Caco-2 (cell line): ENCODE results near the gene SARS2. TPM values are rescaled to one million over a fixed set of nuclear protein-coding genes. Genes with fewer than 3 reads are reported as not detected.

Source experiments
- BruUV-seq: library from RNA; stranded (reverse); fragments of 400-500 nt; replicated peaks from 2 replicates; lab custom pipeline; 2021; lab: Mats Ljungman, UMichigan
- CTCF ChIA-PET: fragments of 300-600 bp; sonication (Branson Sonifier 250); formaldehyde crosslinking; loops from one replicate; lab custom pipeline; 2022; ENCODE audit warnings: antibody characterized with exemption; lab: Charles Lee
- POLR2A ChIA-PET: fragments of 300-600 bp; sonication (Branson Sonifier 250); formaldehyde crosslinking; loops from one replicate; lab custom pipeline; 2022; ENCODE audit warnings: antibody characterized with exemption; lab: Charles Lee
- DNase-seq, 2 experiments: peaks; one replicate each; pipeline versions ENCODE4 v3.0.0 to v3.0.0-alpha.2; 2020 to 2022
- H3K27me3 ChIP-seq: replicated peaks from 2 replicates; pipeline ENCODE4 v1.6.0; 2011; ENCODE audit warnings: low read length; ENCODE audit not compliant: control insufficient read depth, insufficient read depth
- H3K36me3 ChIP-seq: 2 replicates; pipeline ENCODE4 v1.5.1; 2011; ENCODE audit warnings: low read length; ENCODE audit not compliant: control insufficient read depth, insufficient read depth
- H3K4me1 ChIP-seq: fragments of 250-450 bp; sonication (Bioruptor Pico); 2 replicates; pipeline ENCODE4 v1.5.1; 2020; ENCODE audit warnings: mild to moderate bottlenecking
- H3K4me3 ChIP-seq: 2 replicates; pipeline ENCODE4 v1.5.1; 2011; ENCODE audit warnings: low read depth, mild to moderate bottlenecking, control low read depth, low read length
- H3K9me3 ChIP-seq: fragments of 250-450 bp; sonication (Bioruptor Pico); 2 replicates; pipeline ENCODE4 v1.5.1; 2020; ENCODE audit warnings: mild to moderate bottlenecking, moderate library complexity
- H3K27ac Mint-ChIP-seq: one replicate; pipeline ENCODE4 v1.8.0; 2022; ENCODE audit warnings: mixed read lengths; ENCODE audit not compliant: unreplicated experiment
- H3K27me3 Mint-ChIP-seq: one replicate; pipeline ENCODE4 v1.8.0; 2022; ENCODE audit warnings: mixed read lengths; ENCODE audit not compliant: insufficient read depth, unreplicated experiment
- H3K36me3 Mint-ChIP-seq: one replicate; pipeline ENCODE4 v1.8.0; 2022; ENCODE audit warnings: mild to moderate bottlenecking, mixed read lengths; ENCODE audit not compliant: insufficient read depth, unreplicated experiment
- H3K4me1 Mint-ChIP-seq: one replicate; pipeline ENCODE4 v1.8.0; 2022; ENCODE audit warnings: low read depth, mixed read lengths; ENCODE audit not compliant: unreplicated experiment
- H3K4me3 Mint-ChIP-seq: one replicate; pipeline ENCODE4 v1.8.0; 2022; ENCODE audit warnings: mild to moderate bottlenecking, moderate library complexity, mixed read lengths; ENCODE audit not compliant: unreplicated experiment
- H3K9me3 Mint-ChIP-seq: one replicate; pipeline ENCODE4 v1.8.0; 2022; ENCODE audit warnings: mixed read lengths; ENCODE audit not compliant: unreplicated experiment
- CTCF ChIP-seq, 2 experiments: fragments of 200-600 bp in 1 of 2; IDR thresholded peaks; 1 replicate in 1 of 2; 2 replicates in 1 of 2; pipeline versions ENCODE4 v1.5.1 to v1.8.0; 2011 to 2022; ENCODE audit warnings: antibody characterized with exemption in 1 of 2, control low read depth in 1 of 2, inconsistent platforms in 1 of 2, low read depth in 1 of 2, low read length in 1 of 2, mild to moderate bottlenecking in 1 of 2, moderate library complexity in 1 of 2; ENCODE audit not compliant: insufficient read depth in 1 of 2, severe bottlenecking in 1 of 2, unreplicated experiment in 1 of 2
- intact Hi-C: fragments of 100-400 bp; cut with micrococcal nuclease; formaldehyde crosslinking; loops from one replicate; pipeline ENCODE4 v1.10.0; 2022; ENCODE audit not compliant: unreplicated experiment
- total RNA-seq: library from RNA; stranded (reverse); gene quantifications from 2 replicates; pipeline ENCODE4 v1.2.3, GENCODE V29; 2022

Gene SARS2
- total RNA-seq, 1 experiment from 2014 or later, result 66.6 TPM

DNA sequence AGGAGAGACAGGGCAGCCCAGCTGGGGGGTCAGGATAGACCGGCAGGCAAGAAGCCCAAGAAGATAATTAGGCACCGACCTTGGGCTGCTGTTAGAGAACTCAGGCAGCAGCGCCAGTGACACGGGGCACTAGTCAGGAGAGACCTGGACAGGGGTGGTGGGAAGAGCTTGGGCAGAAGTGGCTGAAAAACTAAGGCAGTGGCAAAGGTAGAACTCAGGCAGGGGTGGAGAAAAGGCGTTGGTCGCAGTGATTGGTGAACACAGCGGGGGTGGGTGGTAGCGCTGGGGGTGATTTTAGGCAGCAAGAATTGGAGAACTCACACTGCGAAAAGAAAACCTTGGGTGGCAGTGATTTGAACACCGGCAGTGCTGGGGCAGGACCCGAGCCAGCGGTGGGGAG lies 22.9 kb downstream of the SARS2 start:
- H3K27ac Mint-ChIP-seq, result no peak overlapping the region
- no peak overlapping the region for H3K4me3 Mint-ChIP-seq
- Histone ChIP-seq H3K4me3 (no peak overlapping the region), H3K27me3 (no peaks in the 10 kb centered on the region), H3K4me1 (peaks cover 10% of the 10 kb centered on the region), H3K9me3 (no peaks in the 10 kb centered on the region; the same call in 1 of the 2 replicates), H3K36me3 (peaks cover 3% of the 10 kb centered on the region; the same call in 1 of the 2 replicates)
- CTCF ChIA-PET, result interaction anchor here (1.9 kb wide), 1 partner anchor 23 kb away, joined by 4 read pairs; the partner anchor contains the start of genes MRPS12 and SARS2
- no peaks in the 10 kb centered on the region for H3K9me3 Mint-ChIP-seq
- no TSS peak for BruUV-seq
- no peaks in the 10 kb centered on the region for H3K27me3 Mint-ChIP-seq
- TF ChIP-seq CTCF (IDR thresholded peaks at IDR 0.05; ENCODE audit: insufficient read depth in 1 of 2, low read depth in 1 of 2, low read length in 1 of 2, severe bottlenecking in 1 of 2, unreplicated experiment in 1 of 2), result no peak
- H3K36me3 Mint-ChIP-seq, result peaks cover 32% of the 10 kb centered on the region
- POLR2A ChIA-PET, result interaction anchor here (0.5 kb wide), 1 partner anchor 297 kb away, joined by 10 read pairs; no protein-coding TSS in a partner anchor
- no peak for DNase-seq
- peaks cover 7% of the 10 kb centered on the region for H3K4me1 Mint-ChIP-seq
- intact Hi-C loops, result no loop called here

- H3K9me3 ChIP-seq, result no peaks in the 10 kb centered on the region; the same call in 1 of the 2 replicates
- BruUV-seq, result no TSS peak
- H3K4me1 Mint-ChIP-seq, result peaks cover 7% of the 10 kb centered on the region
- TF ChIP-seq CTCF (IDR thresholded peaks at IDR 0.05; ENCODE audit: insufficient read depth in 1 of 2, low read depth in 1 of 2, low read length in 1 of 2, severe bottlenecking in 1 of 2, unreplicated experiment in 1 of 2), result no peak
- intact Hi-C loops, result no loop called here
- POLR2A ChIA-PET, result no interaction called here
- peaks cover 10% of the 10 kb centered on the region for H3K4me1 ChIP-seq
- CTCF ChIA-PET, result interaction anchor here (1.9 kb wide), 1 partner anchor 23 kb away, joined by 4 read pairs; the partner anchor contains the start of genes MRPS12 and SARS2
- DNase-seq, result no peak
- H3K4me3 Mint-ChIP-seq, result no peak overlapping the region
- H3K36me3 ChIP-seq, result peaks cover 3% of the 10 kb centered on the region; the same call in 1 of the 2 replicates
- H3K27ac Mint-ChIP-seq, result no peak overlapping the region
- H3K4me3 ChIP-seq, result no peak overlapping the region
- no peaks in the 10 kb centered on the region for H3K27me3 Mint-ChIP-seq
- no peaks in the 10 kb centered on the region for H3K9me3 Mint-ChIP-seq
- peaks cover 29% of the 10 kb centered on the region for H3K36me3 Mint-ChIP-seq
- H3K27me3 ChIP-seq, result no peaks in the 10 kb centered on the region
Observed at GRCh38 chr19:38907227-38907626, 23.3 kb downstream of the SARS2 start.

DNA sequence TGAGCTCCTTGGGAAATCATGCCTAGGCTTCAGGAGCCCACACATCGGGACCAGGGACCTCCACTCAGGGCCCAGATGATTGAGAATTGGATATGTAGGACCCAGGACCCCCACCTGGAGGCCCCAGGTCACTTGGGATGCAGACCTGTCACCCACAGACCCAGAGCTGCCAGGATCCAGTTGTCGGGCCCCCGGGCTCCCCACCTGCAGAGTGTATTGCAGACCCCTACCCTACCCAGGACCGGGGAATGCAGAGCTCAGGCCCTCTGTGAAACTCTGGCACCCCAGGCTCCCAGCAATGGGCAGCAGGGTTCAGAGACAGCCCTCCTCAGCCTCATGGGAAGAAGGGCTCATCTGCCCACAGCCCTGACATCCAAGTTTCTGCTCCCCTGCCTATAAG lies 24.9 kb downstream of the SARS2 start:
- H3K9me3 Mint-ChIP-seq, result no peaks in the 10 kb centered on the region
- H3K36me3 ChIP-seq, result peaks cover 3% of the 10 kb centered on the region; the same call in 1 of the 2 replicates
- ChIA-PET CTCF (interaction anchor here (1.9 kb wide), 1 partner anchor 25 kb away, joined by 4 read pairs; the partner anchor contains the start of genes MRPS12 and SARS2), POLR2A (no interaction called here)
- no peaks in the 10 kb centered on the region for H3K27me3 ChIP-seq
- no peak overlapping the region for H3K27ac Mint-ChIP-seq
- no TSS peak for BruUV-seq
- peaks cover 15% of the 10 kb centered on the region for H3K4me1 ChIP-seq
- H3K4me1 Mint-ChIP-seq, result peaks cover 12% of the 10 kb centered on the region
- DNase-seq, result no peak
- H3K9me3 ChIP-seq, result no peaks in the 10 kb centered on the region; the same call in 1 of the 2 replicates
- no peak overlapping the region for H3K4me3 Mint-ChIP-seq
- TF ChIP-seq CTCF (IDR thresholded peaks at IDR 0.05; ENCODE audit: insufficient read depth in 1 of 2, low read depth in 1 of 2, low read length in 1 of 2, severe bottlenecking in 1 of 2, unreplicated experiment in 1 of 2), result no peak
- peaks cover 34% of the 10 kb centered on the region for H3K36me3 Mint-ChIP-seq
- H3K4me3 ChIP-seq, result no peak overlapping the region
- intact Hi-C loops, result no loop called here
- H3K27me3 Mint-ChIP-seq, result no peaks in the 10 kb centered on the region
